Measurements from ENCODE around the gene SLC26A6.

GRCh38 chr3:48678056-48678455 is 42.8 kb upstream of the SLC26A6 start:
- no peak for TF ChIP-seq CTCF (conservative IDR thresholded peaks at IDR 0.05; ENCODE audit: low read depth, low read length)
- TF ChIP-seq EZH2phosphoT487 (IDR thresholded peaks at IDR 0.05; ENCODE audit: borderline replicate concordance, low read length), result no peak
- TF ChIP-seq EZH2 (IDR thresholded peaks at IDR 0.05; ENCODE audit: low read length, unreplicated experiment), result no peak
